Astrocyte (in vitro differentiated cells and primary cell): Measurements from ENCODE around the gene TSC22D3. TPM values are rescaled to one million over a fixed set of nuclear protein-coding genes. Genes with fewer than 3 reads are reported as not detected.
A peak's percentile ranks its signal among the peaks of the same experiment; 100 is the strongest.

Experiments
- DNase-seq: peaks from one replicate; pipeline ENCODE4 v3.0.0-alpha.2; 2010; ENCODE audit warnings: low read depth
- FAIRE-seq: peaks from 2 replicates; lab custom pipeline; 2011; peaks lifted over from hg19 to GRCh38; lab: Jason Lieb, UNC
- H2AFZ ChIP-seq: 2 replicates; pipeline ENCODE4 v1.6.0; 2012; ENCODE audit warnings: low read depth, low read length, inconsistent platforms
- H3K27ac ChIP-seq: 2 replicates; pipeline ENCODE4 v1.5.1; 2011; ENCODE audit warnings: low read depth, low read length, inconsistent platforms
- H3K27me3 ChIP-seq: 2 replicates; pipeline ENCODE4 v1.6.0; 2011; ENCODE audit warnings: low read length, inconsistent platforms; ENCODE audit not compliant: insufficient read depth
- H3K36me3 ChIP-seq: 2 replicates; pipeline ENCODE4 v1.5.1; 2011; ENCODE audit warnings: low read length, inconsistent platforms; ENCODE audit not compliant: insufficient read depth
- H3K4me1 ChIP-seq: 2 replicates; pipeline ENCODE4 v1.5.1; 2011; ENCODE audit warnings: low read length, inconsistent platforms; ENCODE audit not compliant: insufficient read depth
- H3K4me2 ChIP-seq: 2 replicates; pipeline ENCODE4 v1.6.0; 2012; ENCODE audit warnings: low read length, inconsistent platforms
- H3K4me3 ChIP-seq: 2 replicates; pipeline ENCODE4 v1.5.1; 2011; ENCODE audit warnings: low read depth, mild to moderate bottlenecking, low read length, inconsistent platforms; ENCODE audit not compliant: insufficient read depth
- H3K79me2 ChIP-seq: 2 replicates; pipeline ENCODE4 v1.6.0; 2012; ENCODE audit warnings: mild to moderate bottlenecking, low read length, inconsistent platforms; ENCODE audit not compliant: insufficient read depth
- H3K9ac ChIP-seq: 2 replicates; pipeline ENCODE4 v1.6.0; 2012; ENCODE audit warnings: mild to moderate bottlenecking, low read length, inconsistent platforms
- H3K9me3 ChIP-seq: 2 replicates; pipeline ENCODE4 v1.5.1; 2012; ENCODE audit warnings: low read depth, mild to moderate bottlenecking, low read length, inconsistent platforms; ENCODE audit not compliant: insufficient read depth
- H4K20me1 ChIP-seq: 2 replicates; pipeline ENCODE4 v1.6.0; 2012; ENCODE audit warnings: low read length, inconsistent platforms; ENCODE audit not compliant: insufficient read depth
- H3K27ac Mint-ChIP-seq: one replicate; pipeline ENCODE4 v1.8.0; 2021; ENCODE audit warnings: mild to moderate bottlenecking, mixed read lengths; ENCODE audit not compliant: unreplicated experiment
- H3K27me3 Mint-ChIP-seq: one replicate; pipeline ENCODE4 v1.8.0; 2021; ENCODE audit warnings: low read depth, mixed read lengths; ENCODE audit not compliant: unreplicated experiment
- H3K36me3 Mint-ChIP-seq: one replicate; pipeline ENCODE4 v1.8.0; 2021; ENCODE audit warnings: low read depth, mixed read lengths; ENCODE audit not compliant: unreplicated experiment
- H3K4me1 Mint-ChIP-seq: one replicate; pipeline ENCODE4 v1.8.0; 2021; ENCODE audit warnings: low read depth, mixed read lengths; ENCODE audit not compliant: unreplicated experiment
- H3K4me3 Mint-ChIP-seq: one replicate; pipeline ENCODE4 v1.8.0; 2021; ENCODE audit warnings: mild to moderate bottlenecking, moderate library complexity, mixed read lengths; ENCODE audit not compliant: unreplicated experiment
- H3K9me3 Mint-ChIP-seq: one replicate; pipeline ENCODE4 v1.8.0; 2021; ENCODE audit warnings: mild to moderate bottlenecking, mixed read lengths; ENCODE audit not compliant: unreplicated experiment
- CTCF ChIP-seq: IDR thresholded peaks from 2 replicates; pipeline ENCODE4 v1.5.1; 2011; ENCODE audit warnings: low read depth, mild to moderate bottlenecking, inconsistent platforms, low read length, moderate library complexity; ENCODE audit not compliant: insufficient read depth
- EZH2 ChIP-seq: IDR thresholded peaks from 2 replicates; pipeline ENCODE4 v1.6.1; 2012; ENCODE audit warnings: mild to moderate bottlenecking, low read length, inconsistent platforms; ENCODE audit not compliant: insufficient read depth
- total RNA-seq: library from RNA; stranded (reverse); gene quantifications from 2 replicates; pipeline ENCODE4 v1.2.1, GENCODE V29; 2021

The TSC22D3 gene
- total RNA-seq, 1 donor from 2014 or later = 30.7 TPM

GRCh38 chrX:107677501-107677901 is 98.1 kb downstream of the TSC22D3 start:
- Mint-ChIP-seq H3K9me3 (no peaks in the 10 kb centered on the region), H3K27ac (no peak overlapping the region), H3K27me3 (no peaks in the 10 kb centered on the region), H3K4me3 (no peak overlapping the region), H3K4me1 (peaks cover 11% of the 10 kb centered on the region), H3K36me3 (no peaks in the 10 kb centered on the region)
- TF ChIP-seq CTCF = no peak
- no peak for TF ChIP-seq EZH2
- FAIRE-seq (no peak), DNase-seq (peak; percentile 42)
- peak overlapping the region; percentile 84 for H3K4me2 ChIP-seq
- peaks cover 25% of the 10 kb centered on the region for H3K4me1 ChIP-seq
- H3K9me3 ChIP-seq = no peaks in the 10 kb centered on the region
- no peaks in the 10 kb centered on the region for H4K20me1 ChIP-seq
- no peaks in the 10 kb centered on the region for H3K36me3 ChIP-seq
- H2AFZ ChIP-seq = peak overlapping the region; percentile 18
- H3K79me2 ChIP-seq = no peaks in the 10 kb centered on the region
- no peaks in the 10 kb centered on the region for H3K27me3 ChIP-seq
- H3K27ac ChIP-seq = peak overlapping the region; percentile 73
- H3K4me3 ChIP-seq = peak overlapping the region; percentile 23
- H3K9ac ChIP-seq = peak overlapping the region; percentile 73

GRCh38 chrX:107676559-107677378 is 98.8 kb downstream of the TSC22D3 start:
- no peak for TF ChIP-seq CTCF
- no peak for TF ChIP-seq EZH2
- Mint-ChIP-seq H3K27ac (peak overlapping the region; percentile 26), H3K36me3 (no peaks in the 10 kb centered on the region), H3K27me3 (no peaks in the 10 kb centered on the region), H3K9me3 (no peaks in the 10 kb centered on the region), H3K4me1 (peaks cover 11% of the 10 kb centered on the region), H3K4me3 (no peak overlapping the region)
- no peaks in the 10 kb centered on the region for H3K79me2 ChIP-seq
- FAIRE-seq = peak; percentile 93
- H3K27me3 ChIP-seq = no peaks in the 10 kb centered on the region
- peak overlapping the region; percentile 84 for H3K4me2 ChIP-seq
- H3K27ac ChIP-seq = peak overlapping the region; percentile 73
- peaks cover 25% of the 10 kb centered on the region for H3K4me1 ChIP-seq
- peak overlapping the region; percentile 18 for H2AFZ ChIP-seq
- peak overlapping the region; percentile 58 for H3K4me3 ChIP-seq
- no peaks in the 10 kb centered on the region for H3K9me3 ChIP-seq
- H4K20me1 ChIP-seq = no peaks in the 10 kb centered on the region
- no peaks in the 10 kb centered on the region for H3K36me3 ChIP-seq
- DNase-seq = peak; percentile 87
- peak overlapping the region; percentile 80 for H3K9ac ChIP-seq
